GM18951 (cell line): ENCODE data around the gene UBE2V1.
"Not testable (repeated sequence)": the region's sequence is repeated elsewhere in the genome, so short reads cannot be mapped to it uniquely, and the experiment has no call there.

ENCODE experiments used
- POLR2A ChIP-seq: IDR thresholded peaks from 4 replicates; pipeline ENCODE4 v1.6.1; 2011; ENCODE audit warnings: mild to moderate bottlenecking; ENCODE audit not compliant: insufficient read length, insufficient read depth; ENCODE audit errors: extremely low read depth
- in situ Hi-C: fragments of 300-500 bp; cut with MboI; formaldehyde crosslinking; loops from one replicate; pipeline ENCODE4 v1.12.0; 2022; ENCODE audit warnings: low sequenced_read_pairs, mixed read lengths, inconsistent platforms; ENCODE audit not compliant: unreplicated experiment

Gene UBE2V1

DNA sequence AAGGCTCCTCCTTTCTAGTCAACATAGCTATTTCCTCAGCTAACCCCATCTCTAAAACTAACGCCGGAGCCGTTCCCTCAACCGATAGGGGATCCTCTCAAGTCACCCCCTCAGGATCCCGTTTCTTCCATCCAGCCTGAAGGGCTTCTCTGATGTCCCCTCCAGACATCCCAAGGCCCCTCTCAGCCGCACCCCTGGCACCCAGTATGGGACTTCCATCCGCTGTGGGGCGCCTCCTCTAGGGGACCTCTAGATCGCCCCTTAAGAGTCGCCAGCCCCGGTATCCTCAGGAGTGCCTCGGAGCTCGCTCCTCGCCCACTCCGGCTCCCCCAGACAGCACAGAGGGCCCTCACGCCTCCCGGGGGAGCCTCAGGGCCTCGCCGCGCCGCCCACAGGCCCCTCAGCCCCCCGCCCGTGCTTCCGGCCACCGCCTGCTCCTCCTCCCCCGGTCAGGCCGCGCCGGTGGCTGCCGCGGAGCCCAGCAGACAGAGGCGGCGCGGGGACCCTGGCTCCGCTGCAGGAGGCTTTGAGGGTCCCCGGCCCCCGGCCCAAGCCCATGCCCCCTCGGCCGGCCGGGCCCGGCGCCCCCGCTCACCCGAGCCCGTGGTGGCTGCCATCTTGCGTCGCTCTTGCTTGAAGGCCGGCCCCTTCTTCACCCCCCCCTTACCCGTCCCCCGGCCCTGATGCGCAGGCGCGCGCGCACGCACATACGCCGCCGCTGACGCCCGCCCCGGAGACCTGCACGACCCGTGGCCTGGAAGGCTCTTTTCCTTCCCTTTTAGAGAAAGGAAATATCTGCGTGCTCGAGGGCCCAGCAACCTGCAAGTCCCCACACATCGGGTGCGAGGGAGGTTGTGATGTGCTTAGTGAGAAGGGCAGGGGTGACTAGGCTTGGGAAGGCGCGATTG, at the start of gene UBE2V1:
TSS of gene UBE2V1 (minus strand) at position 639 of the 908 bp plus-strand sequence. CDS start at position 617, 22 bp downstream.
- peak; percentile 88 for TF ChIP-seq POLR2A
- in situ Hi-C loops = no loop called here

DNA sequence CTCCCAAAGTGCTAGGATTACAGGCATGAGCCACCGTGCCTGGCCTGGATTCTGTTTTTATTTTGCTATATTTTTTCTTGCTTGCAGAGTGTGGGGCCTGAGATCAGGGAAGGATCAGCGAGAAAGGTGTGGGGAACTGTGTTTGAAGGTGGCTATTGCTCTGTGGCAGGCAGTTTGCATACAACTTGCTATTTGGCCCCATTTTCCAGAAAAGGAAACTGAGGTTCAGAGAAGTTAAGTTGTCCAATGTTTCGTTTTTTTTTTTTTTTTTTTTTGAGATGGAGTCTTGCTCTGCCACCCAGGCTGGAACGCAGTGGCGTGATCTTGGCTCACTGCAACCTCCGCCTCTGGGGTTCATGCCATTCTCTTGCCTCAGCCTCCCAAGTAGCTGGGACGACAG, 48.5 kb upstream of the UBE2V1 start:
- in situ Hi-C loops = not testable (repeated sequence)

DNA sequence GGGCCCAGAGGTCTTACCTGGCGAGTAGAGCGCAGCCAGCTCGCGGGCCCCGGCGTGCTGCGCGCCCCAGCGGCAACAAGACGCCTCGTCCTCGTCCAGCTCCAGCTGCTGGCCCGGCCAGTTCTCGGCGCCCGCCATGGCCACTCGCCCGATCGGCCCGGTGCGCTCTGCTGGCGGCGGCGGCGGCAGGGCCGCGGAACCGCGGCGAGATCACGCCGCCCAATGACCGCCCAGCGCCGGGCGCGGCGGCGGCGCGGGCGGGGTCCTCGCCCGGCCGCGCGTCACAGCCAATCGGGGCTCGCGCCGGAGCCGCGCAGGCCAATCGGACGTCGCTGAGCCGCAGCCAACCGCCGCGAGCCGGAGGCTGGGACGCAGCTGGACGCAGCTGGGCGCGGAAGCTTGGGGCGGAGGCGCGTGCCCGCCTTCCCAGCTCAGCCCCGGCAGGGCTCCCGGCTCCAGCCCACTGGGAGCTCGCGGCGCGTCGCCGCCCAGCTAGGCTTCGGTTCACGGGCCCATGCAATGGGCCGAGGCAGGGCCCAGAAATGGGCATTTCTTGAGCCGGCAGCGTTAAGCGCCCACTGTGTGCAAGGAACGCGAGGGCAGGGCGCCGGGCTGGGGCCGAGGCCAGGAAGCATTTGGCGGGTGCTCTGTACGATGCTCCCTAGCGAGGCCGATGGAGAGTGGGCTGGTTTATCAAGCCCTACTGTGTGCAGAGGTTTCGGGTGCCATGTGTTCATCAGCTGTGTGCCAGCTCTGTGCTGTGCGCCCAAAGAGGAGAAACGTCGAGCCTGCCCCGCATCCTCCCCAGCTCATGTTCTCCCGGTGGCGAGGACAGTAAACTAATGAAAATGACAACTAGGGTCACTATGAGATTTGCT, 40.8 kb upstream of the UBE2V1 start, which contains the start of gene PEDS1:
TSS of gene PEDS1 (minus strand) at position 224 of the 878 bp plus-strand sequence. CDS start at position 138, 86 bp downstream.
- in situ Hi-C loops = no loop called here
- TF ChIP-seq POLR2A = peak; percentile 94

DNA sequence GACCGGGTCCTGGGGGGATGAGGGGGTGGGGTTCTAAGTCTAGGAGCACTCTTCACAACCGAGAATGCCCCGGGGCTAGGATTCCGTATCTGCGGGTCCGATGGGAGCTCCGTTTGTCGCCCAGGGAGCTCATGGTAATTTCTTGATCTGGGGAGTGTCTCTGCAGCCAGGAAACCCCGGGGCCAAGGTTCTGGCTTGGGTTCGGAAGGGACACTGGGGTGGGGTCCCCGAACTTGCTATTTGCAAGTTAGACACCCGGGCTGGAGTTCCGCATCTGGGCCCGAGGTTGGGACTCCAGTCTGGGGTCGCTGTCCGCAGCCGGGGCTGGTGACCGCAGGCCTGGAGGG, 40.2 kb upstream of the UBE2V1 start:
- in situ Hi-C loops = no loop called here
- no peak for TF ChIP-seq POLR2A

DNA sequence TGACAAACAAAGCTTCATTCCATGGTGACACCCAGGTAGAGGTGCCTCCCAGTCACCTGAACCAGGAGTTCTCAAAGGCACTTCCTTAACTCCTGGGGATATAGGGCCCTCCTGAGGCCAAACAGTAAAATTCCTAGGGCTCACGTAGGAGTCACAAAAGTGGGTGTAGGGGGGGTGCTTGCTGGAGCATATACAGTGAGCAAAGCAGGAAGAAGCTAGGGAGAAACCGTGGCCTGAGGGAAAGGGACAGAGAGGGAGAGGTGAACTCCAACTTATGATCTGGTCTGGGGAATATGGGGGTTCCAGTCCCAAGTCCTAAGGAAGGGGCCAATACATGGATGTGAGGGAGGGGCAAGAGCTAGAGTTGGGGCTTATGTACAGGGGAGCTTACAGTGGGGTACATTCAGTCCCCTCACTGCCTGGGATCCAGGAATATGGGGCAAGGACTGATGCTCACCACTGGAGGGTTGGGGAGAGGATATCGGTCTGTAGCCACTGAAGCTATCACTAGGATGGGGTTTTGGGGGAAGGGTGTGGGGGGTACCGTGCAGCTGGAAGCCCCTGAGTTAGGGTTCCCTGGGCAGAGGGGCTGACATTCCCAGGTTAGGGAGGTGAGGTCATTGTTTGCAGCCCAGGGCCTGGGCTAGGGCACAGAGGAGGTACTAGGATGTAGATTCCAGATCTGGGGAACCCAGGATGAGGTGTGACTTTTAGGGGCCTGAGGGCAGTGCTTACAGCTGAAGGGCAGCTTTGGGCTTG, 39.6 kb upstream of the UBE2V1 start:
- in situ Hi-C loops = no loop called here
- no peak for TF ChIP-seq POLR2A

DNA sequence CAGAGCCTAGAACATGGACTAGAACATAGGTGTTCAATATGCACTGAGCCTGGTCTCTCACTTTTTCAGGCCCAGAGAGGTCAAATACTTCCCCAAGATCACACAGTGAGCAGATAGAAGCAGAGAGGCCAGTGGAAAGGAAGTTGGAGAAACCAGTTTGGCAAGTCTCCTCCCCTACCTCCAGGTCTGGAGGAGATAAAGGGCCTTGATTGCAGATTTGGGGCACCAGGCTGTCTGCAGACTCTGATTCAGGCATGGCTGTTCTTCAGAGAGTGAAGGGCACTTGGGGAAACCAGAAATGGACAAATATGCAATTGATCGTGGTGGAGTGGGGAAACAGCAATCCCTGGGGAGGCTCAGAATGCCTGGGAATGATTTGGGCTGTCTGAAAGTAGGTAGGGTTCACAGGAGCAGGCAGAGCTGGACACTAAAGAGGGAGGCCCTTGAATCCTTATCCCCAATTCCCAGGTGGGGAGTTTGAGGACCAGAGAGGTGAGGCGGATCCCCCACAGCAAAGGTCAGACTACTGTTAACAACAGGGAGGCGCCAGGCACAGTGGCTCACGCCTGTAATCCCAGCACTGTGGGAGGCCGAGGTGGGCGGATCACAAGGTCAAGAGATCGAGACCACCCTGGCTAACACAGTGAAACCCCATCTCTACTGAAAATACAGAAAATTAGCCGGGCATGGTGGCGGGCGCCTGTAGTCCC, 38.2 kb upstream of the UBE2V1 start:
- in situ Hi-C loops = no loop called here
- no peak for TF ChIP-seq POLR2A

- no peak for TF ChIP-seq POLR2A
- in situ Hi-C loops = no loop called here
Measured at GRCh38 chr20:50149481-50150254, 36.7 kb upstream of the UBE2V1 start.

- in situ Hi-C loops = no loop called here
- peak; percentile 39 for TF ChIP-seq POLR2A
Measured at GRCh38 chr20:50146732-50147662, 34.0 kb upstream of the UBE2V1 start.

GRCh38 chr20:50146214-50146613, 33.3 kb upstream of the UBE2V1 start:
- no peak for TF ChIP-seq POLR2A
- in situ Hi-C loops = no loop called here

GRCh38 chr20:50145566-50145965, 32.6 kb upstream of the UBE2V1 start:
- no peak for TF ChIP-seq POLR2A
- in situ Hi-C loops = no loop called here

- in situ Hi-C loops = no loop called here
- TF ChIP-seq POLR2A = no peak
Measured at GRCh38 chr20:50144362-50144761, 31.4 kb upstream of the UBE2V1 start.
